HepG2 (cell line): ENCODE measurements around the gene OTOP1. TPM values are rescaled to one million over a fixed set of nuclear protein-coding genes. Genes with fewer than 3 reads are reported as not detected.
A peak's percentile ranks its signal among the peaks of the same experiment; 100 is the strongest.

Experiments used
- ASH2L ChIP-seq: fragments of 300-600, 200-600 bp; sonication (generic); IDR thresholded peaks from 2 replicates; pipeline ENCODE4 v1.7.0; 2017; ENCODE audit warnings: low read depth, mild to moderate bottlenecking, moderate library complexity, mixed read lengths, low read length; ENCODE audit not compliant: insufficient read length
- CBX2 ChIP-seq, 2 experiments: fragments of 200-600 bp in 1 of 2; sonication (generic); formaldehyde crosslinking in 1 of 2; IDR thresholded peaks; 2 replicates each; pipeline versions ENCODE4 v1.7.0 to v1.8.1; 2018 to 2022; ENCODE audit warnings: low read depth in 2 of 2, low read length in 1 of 2, mild to moderate bottlenecking in 1 of 2, missing genetic modification reagents in 1 of 2
- CC2D1A ChIP-seq: sonication (generic); formaldehyde crosslinking; IDR thresholded peaks from 2 replicates; pipeline ENCODE4 v1.8.1; 2023; ENCODE audit warnings: mild to moderate bottlenecking, missing genetic modification reagents
- CREB3 ChIP-seq: sonication (generic); formaldehyde crosslinking; IDR thresholded peaks from 2 replicates; pipeline ENCODE4 v1.5.0; 2020; ENCODE audit warnings: missing genetic modification reagents
- KAT2B ChIP-seq: fragments of 150-350 bp; IDR thresholded peaks from 2 replicates; pipeline ENCODE4 v1.6.1; 2014; ENCODE audit warnings: low read depth, low read length, borderline replicate concordance
- KDM1A ChIP-seq: IDR thresholded peaks from 2 replicates; pipeline ENCODE4 v1.6.1; 2016; ENCODE audit warnings: missing compliant biosample characterization
- KLF15 ChIP-seq: sonication (generic); formaldehyde crosslinking; IDR thresholded peaks from 2 replicates; pipeline ENCODE4 v1.8.1; 2023; ENCODE audit warnings: borderline replicate concordance, mild to moderate bottlenecking, inconsistent platforms, missing genetic modification reagents, mixed read lengths
- NFATC3 ChIP-seq: sonication (generic); formaldehyde crosslinking; IDR thresholded peaks from 2 replicates; pipeline ENCODE4 v1.5.1; 2020; ENCODE audit warnings: mild to moderate bottlenecking, missing genetic modification reagents
- SATB2 ChIP-seq: sonication (generic); formaldehyde crosslinking; IDR thresholded peaks from 2 replicates; pipeline ENCODE4 v1.5.0; 2020; ENCODE audit warnings: missing genetic modification reagents
- TRAFD1 ChIP-seq: sonication (generic); formaldehyde crosslinking; IDR thresholded peaks from 2 replicates; pipeline ENCODE4 v1.5.1; 2020; ENCODE audit warnings: missing genetic modification reagents, mild to moderate bottlenecking, borderline replicate concordance
- XBP1 ChIP-seq: sonication (generic); formaldehyde crosslinking; IDR thresholded peaks from 2 replicates; pipeline ENCODE4 v1.5.0; 2020; ENCODE audit warnings: missing genetic modification reagents
- ZBTB26 ChIP-seq: IDR thresholded peaks from 2 replicates; pipeline ENCODE4 v1.6.1; 2016; ENCODE audit warnings: missing compliant biosample characterization, missing genetic modification reagents, borderline replicate concordance
- ZBTB33 ChIP-seq: sonication (generic); formaldehyde crosslinking; IDR thresholded peaks from 2 replicates; pipeline ENCODE4 v1.4.0; 2020; ENCODE audit warnings: missing genetic modification reagents
- ZEB1 ChIP-seq: IDR thresholded peaks from 2 replicates; pipeline ENCODE4 v1.6.1; 2012; ENCODE audit warnings: mild to moderate bottlenecking, low read depth, inconsistent platforms; ENCODE audit not compliant: insufficient replicate concordance
- ZNF264 ChIP-seq: sonication (generic); formaldehyde crosslinking; IDR thresholded peaks from 2 replicates; pipeline ENCODE4 v1.4.0; 2020; ENCODE audit warnings: missing genetic modification reagents
- ZNF354B ChIP-seq: sonication (generic); formaldehyde crosslinking; IDR thresholded peaks from 2 replicates; pipeline ENCODE4 v1.8.0; 2022; ENCODE audit warnings: mild to moderate bottlenecking, missing genetic modification reagents
- ZNF431 ChIP-seq: sonication (generic); formaldehyde crosslinking; IDR thresholded peaks from 2 replicates; pipeline ENCODE4 v1.9.0; 2022; ENCODE audit warnings: missing genetic modification reagents, low read depth, mild to moderate bottlenecking, borderline replicate concordance
- ZNF503 ChIP-seq: sonication (generic); formaldehyde crosslinking; IDR thresholded peaks from 2 replicates; pipeline ENCODE4 v1.4.0; 2020; ENCODE audit warnings: missing genetic modification reagents
- ZNF550 ChIP-seq: sonication (generic); formaldehyde crosslinking; IDR thresholded peaks from 2 replicates; pipeline ENCODE4 v1.4.0; 2020; ENCODE audit warnings: mild to moderate bottlenecking, missing genetic modification reagents, borderline replicate concordance
- ZNF790 ChIP-seq: sonication (generic); formaldehyde crosslinking; IDR thresholded peaks from 2 replicates; pipeline ENCODE4 v1.8.0; 2022; ENCODE audit warnings: missing genetic modification reagents, mild to moderate bottlenecking, borderline replicate concordance
- ZNF850 ChIP-seq: sonication (generic); formaldehyde crosslinking; conservative IDR thresholded peaks from 2 replicates; pipeline ENCODE4 v1.9.0; 2021; ENCODE audit warnings: mild to moderate bottlenecking, missing genetic modification reagents
- ZSCAN30 ChIP-seq: sonication (generic); formaldehyde crosslinking; IDR thresholded peaks from 2 replicates; pipeline ENCODE4 v1.5.0; 2020; ENCODE audit warnings: mild to moderate bottlenecking, missing genetic modification reagents
- polyA plus RNA-seq, 8 experiments: library from polyadenylated mRNA; depleted of rRNA in 3 of 8; stranded (reverse) in 7 of 8; unstranded in 1 of 8; fragments of >200 nt; fragmentation: Illumina TruSeq in 4 of 8; extraction: Trizol in 4 of 8; gene quantifications; 2 replicates each; pipeline versions ENCODE4 v1.2.1 to v1.2.3, GENCODE V29; 2011 to 2016; ENCODE audit warnings: low read depth in 4 of 8, missing spikeins in 1 of 8, mixed read lengths in 1 of 8; ENCODE audit not compliant: insufficient read depth in 1 of 8
- total RNA-seq, 5 experiments: library from RNA; depleted of rRNA; stranded (reverse); fragments of >200 nt; fragmentation: Illumina TruSeq; extraction: Trizol; gene quantifications; 2 replicates each; pipeline ENCODE4 v1.2.3, GENCODE V29; 2016; ENCODE audit warnings: low read depth in 1 of 5

The OTOP1 gene
- total and polyA plus RNA-seq, 2 of the 13 experiments (the other 11 are each of a cell fraction or from before 2014, with no cell fraction given): not detected

GRCh38 chr4:4182835-4183568 lies 43.7 kb downstream of the OTOP1 start (continued):
- TF ChIP-seq ZBTB26 (CRISPR knock-in tag) (no peak), SATB2 (CRISPR knock-in tag) (no peak), TRAFD1 (CRISPR knock-in tag) (no peak), ZBTB33 (CRISPR knock-in tag) (peak; percentile 30; the same call in 1 of the 2 replicates), ASH2L (peak; percentile 33), ZNF790 (no peak), KLF15 (CRISPR knock-in tag) (no peak), CBX2 (IDR thresholded peaks at IDR 0.05; ENCODE audit: low read depth, low read length) (no peak), CBX2 (CRISPR knock-in tag; IDR thresholded peaks at IDR 0.05; ENCODE audit: low read depth) (no peak), ZNF503 (no peak), CREB3 (CRISPR knock-in tag) (no peak), XBP1 (CRISPR knock-in tag) (no peak), ZNF354B (CRISPR knock-in tag) (no peak), ZNF431 (CRISPR knock-in tag) (no peak), ZEB1 (no peak), KAT2B (no peak), ZNF264 (CRISPR knock-in tag) (no peak), ZNF550 (CRISPR knock-in tag) (no peak), CC2D1A (no peak), ZSCAN30 (CRISPR knock-in tag) (no peak), ZNF850 (CRISPR knock-in tag) (no peak), KDM1A (CRISPR knock-in tag) (no peak), NFATC3 (CRISPR knock-in tag) (no peak)
